Smooth muscle cell (in vitro differentiated cells): Measurements from ENCODE around the gene LRRN4CL. TPM values are rescaled to one million over a fixed set of nuclear protein-coding genes. Genes with fewer than 3 reads are reported as not detected.
A peak's percentile ranks its signal among the peaks of the same experiment; 100 is the strongest.

Source experiments
- DNase-seq: peaks from one replicate; lab custom pipeline; 2025; ENCODE audit not compliant: unreplicated experiment; lab: John Stamatoyannopoulos, UW
- H2AFZ ChIP-seq: fragments of 200-600 bp; sonication (generic); 2 replicates; pipeline ENCODE4 v1.6.0; 2016; ENCODE audit warnings: antibody characterized with exemption, low read depth, mild to moderate bottlenecking
- H3F3A ChIP-seq: fragments of 200-600 bp; sonication (generic); 2 replicates; pipeline ENCODE4 v1.6.0; 2017; ENCODE audit warnings: antibody characterized with exemption, low read depth
- H3K27ac ChIP-seq: fragments of 200-600 bp; sonication (generic); 2 replicates; pipeline ENCODE4 v1.5.1; 2016; ENCODE audit warnings: low read depth, mild to moderate bottlenecking
- H3K27me3 ChIP-seq: fragments of 200-600 bp; sonication (generic); 2 replicates; pipeline ENCODE4 v1.6.1; 2016; ENCODE audit warnings: low read depth, mild to moderate bottlenecking
- H3K36me3 ChIP-seq: fragments of 200-600 bp; sonication (generic); 2 replicates; pipeline ENCODE4 v1.5.1; 2016; ENCODE audit warnings: low read depth
- H3K4me1 ChIP-seq: fragments of 200-600 bp; sonication (generic); 2 replicates; pipeline ENCODE4 v1.5.1; 2016; ENCODE audit warnings: low read depth
- H3K4me2 ChIP-seq: fragments of 200-600 bp; sonication (generic); 2 replicates; pipeline ENCODE4 v1.6.0; 2016; ENCODE audit warnings: mild to moderate bottlenecking
- H3K4me3 ChIP-seq: fragments of 200-600 bp; sonication (generic); 2 replicates; pipeline ENCODE4 v1.5.1; 2016; ENCODE audit warnings: mild to moderate bottlenecking
- H3K79me2 ChIP-seq: fragments of 200-600 bp; sonication (generic); 2 replicates; pipeline ENCODE4 v1.6.0; 2016; ENCODE audit warnings: low read depth, mild to moderate bottlenecking
- H3K9ac ChIP-seq: fragments of 200-600 bp; sonication (generic); 2 replicates; pipeline ENCODE4 v1.6.0; 2016; ENCODE audit warnings: low read depth
- H3K9me3 ChIP-seq: fragments of 200-600 bp; sonication (generic); replicated peaks from 2 replicates; pipeline ENCODE4 v1.5.1; 2016; ENCODE audit warnings: low read depth
- H4K20me1 ChIP-seq: fragments of 200-600 bp; sonication (generic); 2 replicates; pipeline ENCODE4 v1.6.0; 2016; ENCODE audit warnings: low read depth
- CTCF ChIP-seq: fragments of 200-600 bp; sonication (generic); IDR thresholded peaks from 2 replicates; pipeline ENCODE4 v1.5.1; 2017; ENCODE audit warnings: borderline replicate concordance, mild to moderate bottlenecking, antibody characterized with exemption; ENCODE audit not compliant: insufficient read depth, poor library complexity, severe bottlenecking
- WGBS: methylation state at CpG from one replicate; pipeline ENCODE4 v1.1.7; 2016; ENCODE audit warnings: low lambda C conversion rate; 5-methylcytosine and 5-hydroxymethylcytosine counted together
- polyA plus RNA-seq: library from polyadenylated mRNA; unstranded; fragments of >200 nt; fragmentation: Nextera tagmentation; extraction: Ambion mirVana; gene quantifications from 2 replicates; pipeline ENCODE4 v1.2.1, GENCODE V29; 2016
- total RNA-seq: library from RNA; depleted of rRNA; stranded (reverse); fragments of >200 nt; gene quantifications from 2 replicates; pipeline ENCODE4 v1.2.3, GENCODE V29; 2014

The LRRN4CL gene
- total and polyA plus RNA-seq, 2 experiments from 2014 or later, result 1.3 TPM; not detected in 1

- Histone ChIP-seq H2AFZ (no peak overlapping the region), H3K9ac (no peak overlapping the region), H3K36me3 (peaks cover 10% of the 10 kb centered on the region), H4K20me1 (no peaks in the 10 kb centered on the region), H3K79me2 (peaks cover 38% of the 10 kb centered on the region), H3F3A (peaks cover 48% of the 10 kb centered on the region), H3K4me1 (peaks cover 1% of the 10 kb centered on the region), H3K9me3 (no peaks in the 10 kb centered on the region), H3K27me3 (no peaks in the 10 kb centered on the region), H3K27ac (no peak overlapping the region), H3K4me3 (no peak overlapping the region), H3K4me2 (no peak overlapping the region)
- TF ChIP-seq CTCF, result no peak
- 94% methylated on average over 23 of the region's 24 CpGs for WGBS
- no peak for DNase-seq
Measured at GRCh38 chr11:62715150-62716130, 26.1 kb upstream of the LRRN4CL start.

- Histone ChIP-seq H3K4me3 (no peak overlapping the region), H3K27ac (peak overlapping the region; percentile 11), H3K9me3 (no peaks in the 10 kb centered on the region), H3K9ac (no peak overlapping the region), H3K4me1 (peaks cover 14% of the 10 kb centered on the region), H3K36me3 (no peaks in the 10 kb centered on the region), H3K4me2 (no peak overlapping the region), H2AFZ (no peak overlapping the region), H3F3A (peaks cover 55% of the 10 kb centered on the region), H3K79me2 (peaks cover 18% of the 10 kb centered on the region), H4K20me1 (no peaks in the 10 kb centered on the region), H3K27me3 (no peaks in the 10 kb centered on the region)
- TF ChIP-seq CTCF, result no peak
- 97% methylated on average over 2 of the region's 2 CpGs for WGBS
- no peak for DNase-seq
Measured at GRCh38 chr11:62713343-62713742, 24.0 kb upstream of the LRRN4CL start.

- TF ChIP-seq CTCF, result no peak
- no peak overlapping the region for H2AFZ ChIP-seq
Measured at GRCh38 chr11:62712861-62713260, 23.5 kb upstream of the LRRN4CL start.

More at GRCh38 chr11:62712861-62713260, 23.5 kb upstream of the LRRN4CL start:
- no peak for DNase-seq
- Histone ChIP-seq H3F3A (peaks cover 60% of the 10 kb centered on the region), H3K4me1 (peaks cover 15% of the 10 kb centered on the region), H3K4me2 (no peak overlapping the region), H3K9me3 (no peaks in the 10 kb centered on the region), H3K79me2 (peaks cover 14% of the 10 kb centered on the region), H3K36me3 (no peaks in the 10 kb centered on the region), H3K27me3 (no peaks in the 10 kb centered on the region), H3K4me3 (no peak overlapping the region), H3K27ac (peak overlapping the region; percentile 11), H3K9ac (no peak overlapping the region), H4K20me1 (no peaks in the 10 kb centered on the region)
- WGBS, result 92% methylated on average over 3 of the region's 3 CpGs
